Vagina (tissue), 2 donors: Measurements from ENCODE around the gene KDM8. TPM values are rescaled to one million over a fixed set of nuclear protein-coding genes. Genes with fewer than 3 reads are reported as not detected.

Source experiments
- DNase-seq, 2 donors: peaks; one replicate each; pipeline ENCODE4 v3.0.0-alpha.2; 2017; ENCODE audit errors: extremely low spot score in 2 of 2
- H3K27ac ChIP-seq: fragments of 200-600 bp; sonication (generic); one replicate; pipeline ENCODE4 v1.5.1; 2019
- H3K27me3 ChIP-seq: fragments of 200-600 bp; sonication (generic); one replicate; pipeline ENCODE4 v1.5.1; 2019
- H3K36me3 ChIP-seq, 2 donors: fragments of 200-600 bp; sonication (generic); one replicate each; pipeline ENCODE4 v1.5.1; 2017 to 2019
- H3K4me1 ChIP-seq: fragments of 200-600 bp; sonication (generic); one replicate; pipeline ENCODE4 v1.5.1; 2019
- H3K4me3 ChIP-seq, 2 donors: fragments of 200-600 bp; sonication (generic); 1 replicate in 1 of 2; 2 replicates in 1 of 2; pipeline ENCODE4 v1.5.1; 2016 to 2019
- H3K9me3 ChIP-seq: fragments of 200-600 bp; sonication (generic); one replicate; pipeline ENCODE4 v1.5.1; 2019
- CTCF ChIP-seq, 3 experiments: fragments of 450-650 bp in 2 of 3; fragments of 200-600 bp in 1 of 3; sonication (generic) in 1 of 3; IDR thresholded peaks; one replicate each; pipeline ENCODE4 v1.5.1; 2017 to 2019; ENCODE audit warnings: antibody characterized with exemption in 3 of 3, mild to moderate bottlenecking in 2 of 3, moderate library complexity in 2 of 3
- POLR2A ChIP-seq, 2 donors: fragments of 450-650 bp; IDR thresholded peaks; one replicate each; pipeline ENCODE4 v1.6.1; 2017; ENCODE audit warnings: antibody characterized with exemption in 2 of 2, mild to moderate bottlenecking in 2 of 2, moderate library complexity in 2 of 2
- POLR2AphosphoS5 ChIP-seq, 2 donors: sonication (generic); formaldehyde crosslinking; IDR thresholded peaks; one replicate each; pipeline ENCODE4 v1.9.0; 2017; ENCODE audit warnings: antibody characterized with exemption in 2 of 2, mild to moderate bottlenecking in 2 of 2, low read depth in 1 of 2; ENCODE audit not compliant: insufficient read depth in 1 of 2
- intact Hi-C: fragments of 100-400 bp; cut with DNase I; formaldehyde crosslinking; loops from one replicate; pipeline ENCODE4 v1.15.1; 2023
- total RNA-seq: library from RNA; depleted of rRNA; stranded (reverse); fragments of >200 nt; gene quantifications from one replicate; pipeline ENCODE4 v1.2.3, GENCODE V29; 2016

The KDM8 gene
- total RNA-seq, 1 donor from 2014 or later, result 1.5 TPM

- H3K36me3 ChIP-seq, result peaks cover 0 to 10% of the 10 kb centered on the region in 2 donors
- TF ChIP-seq CTCF (IDR thresholded peaks at IDR 0.05) (no peak), POLR2A (IDR thresholded peaks at IDR 0.05) (no peak), POLR2AphosphoS5 (IDR thresholded peaks at IDR 0.05; ENCODE audit: insufficient read depth in 1 of 2, low read depth in 1 of 2) (no peak)
- no peak overlapping the region for H3K4me3 ChIP-seq
- no peaks in the 10 kb centered on the region for H3K9me3 ChIP-seq
- DNase-seq, result no peak
- intact Hi-C loops, result no loop called here
- no peaks in the 10 kb centered on the region for H3K4me1 ChIP-seq
- no peaks in the 10 kb centered on the region for H3K27me3 ChIP-seq
- no peak overlapping the region for H3K27ac ChIP-seq
Observed at GRCh38 chr16:27216297-27216885, 13.1 kb downstream of the KDM8 start.

DNA sequence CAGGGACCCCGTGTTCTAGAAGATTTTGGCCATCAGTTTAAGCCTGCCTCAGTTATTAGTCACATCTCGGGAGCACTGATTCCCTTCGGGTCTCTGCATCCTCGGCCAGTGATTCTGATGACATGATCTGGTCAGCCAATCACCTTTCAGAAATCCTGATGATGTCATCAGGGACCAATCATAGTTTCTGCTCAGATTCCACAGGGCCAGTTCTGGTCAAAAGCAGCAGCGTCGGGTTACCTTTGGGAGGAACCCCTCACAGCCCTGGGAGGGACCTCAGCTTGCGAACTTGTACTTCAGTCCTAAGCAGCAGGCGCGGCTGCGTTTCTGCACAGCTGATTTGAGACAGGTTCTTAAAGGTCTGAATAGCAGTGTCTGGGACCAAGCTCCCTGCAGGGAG, 13.9 kb downstream of the KDM8 start:
- no peak overlapping the region for H3K27ac ChIP-seq
- peaks cover 6% of the 10 kb centered on the region for H3K4me1 ChIP-seq
- TF ChIP-seq POLR2AphosphoS5 (IDR thresholded peaks at IDR 0.05; ENCODE audit: insufficient read depth in 1 of 2, low read depth in 1 of 2), result no peak
- no peak for TF ChIP-seq CTCF (IDR thresholded peaks at IDR 0.05)
- TF ChIP-seq POLR2A (IDR thresholded peaks at IDR 0.05), result no peak
- DNase-seq, result no peak
- H3K4me3 ChIP-seq, result no peak overlapping the region
- no peaks in the 10 kb centered on the region for H3K9me3 ChIP-seq
- no peaks in the 10 kb centered on the region for H3K27me3 ChIP-seq
- intact Hi-C loops, result no loop called here
- H3K36me3 ChIP-seq, result peaks cover 0 to 10% of the 10 kb centered on the region in 2 donors

DNA sequence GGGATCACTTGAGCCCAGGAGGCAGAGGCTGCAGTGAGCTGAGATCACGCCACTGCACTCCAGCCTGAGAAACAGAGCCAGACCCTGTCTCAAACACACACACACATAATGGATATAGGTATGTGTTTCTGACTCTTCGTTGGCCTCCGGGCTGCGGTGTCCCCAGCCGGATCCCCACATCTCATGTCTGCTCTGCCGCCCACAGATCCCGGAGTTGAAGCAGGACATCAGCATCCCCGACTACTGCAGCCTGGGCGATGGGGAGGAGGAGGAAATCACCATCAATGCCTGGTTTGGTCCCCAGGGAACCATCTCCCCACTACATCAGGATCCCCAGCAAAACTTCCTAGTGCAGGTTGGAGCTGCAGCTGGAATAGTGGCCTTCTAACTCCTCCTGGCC, 15.4 kb downstream of the KDM8 start:
- TF ChIP-seq CTCF (IDR thresholded peaks at IDR 0.05) (no peak), POLR2A (IDR thresholded peaks at IDR 0.05) (no peak), POLR2AphosphoS5 (IDR thresholded peaks at IDR 0.05; ENCODE audit: insufficient read depth in 1 of 2, low read depth in 1 of 2) (no peak)
- Histone ChIP-seq H3K4me3 (no peak overlapping the region), H3K36me3 (peaks cover 0 to 10% of the 10 kb centered on the region in 2 donors), H3K27me3 (no peaks in the 10 kb centered on the region), H3K4me1 (peaks cover 17% of the 10 kb centered on the region), H3K9me3 (no peaks in the 10 kb centered on the region), H3K27ac (no peak overlapping the region)
- intact Hi-C loops, result no loop called here
- DNase-seq, result no peak

DNA sequence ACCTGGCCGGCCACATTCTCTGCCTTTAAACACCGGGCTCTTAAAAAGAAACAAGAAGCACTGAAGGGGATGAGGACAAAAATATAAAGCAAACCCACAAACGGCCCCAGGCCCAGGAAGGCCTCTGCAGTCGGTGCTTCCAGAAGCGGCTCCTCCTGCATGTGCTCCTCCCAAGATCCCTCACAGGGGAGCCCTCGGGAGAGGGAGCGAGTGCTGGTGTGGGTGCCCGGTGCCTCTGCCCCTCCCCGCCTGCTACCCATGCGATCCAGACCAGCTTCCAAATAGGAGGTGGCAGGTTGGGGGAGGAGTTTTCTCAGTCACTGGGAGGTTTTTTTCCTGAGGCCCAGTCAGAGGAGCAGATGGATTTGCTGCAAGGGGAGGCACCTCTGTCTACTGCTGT, 15.8 kb downstream of the KDM8 start:
- no peak for DNase-seq
- no peak overlapping the region for H3K27ac ChIP-seq
- no peak overlapping the region for H3K4me3 ChIP-seq
- peaks cover 17% of the 10 kb centered on the region for H3K4me1 ChIP-seq
- intact Hi-C loops, result no loop called here
- TF ChIP-seq CTCF (IDR thresholded peaks at IDR 0.05) (no peak), POLR2AphosphoS5 (IDR thresholded peaks at IDR 0.05; ENCODE audit: insufficient read depth in 1 of 2, low read depth in 1 of 2) (no peak), POLR2A (IDR thresholded peaks at IDR 0.05) (no peak)
- peaks cover 0 to 10% of the 10 kb centered on the region in 2 donors for H3K36me3 ChIP-seq
- H3K9me3 ChIP-seq, result no peaks in the 10 kb centered on the region
- no peaks in the 10 kb centered on the region for H3K27me3 ChIP-seq

DNA sequence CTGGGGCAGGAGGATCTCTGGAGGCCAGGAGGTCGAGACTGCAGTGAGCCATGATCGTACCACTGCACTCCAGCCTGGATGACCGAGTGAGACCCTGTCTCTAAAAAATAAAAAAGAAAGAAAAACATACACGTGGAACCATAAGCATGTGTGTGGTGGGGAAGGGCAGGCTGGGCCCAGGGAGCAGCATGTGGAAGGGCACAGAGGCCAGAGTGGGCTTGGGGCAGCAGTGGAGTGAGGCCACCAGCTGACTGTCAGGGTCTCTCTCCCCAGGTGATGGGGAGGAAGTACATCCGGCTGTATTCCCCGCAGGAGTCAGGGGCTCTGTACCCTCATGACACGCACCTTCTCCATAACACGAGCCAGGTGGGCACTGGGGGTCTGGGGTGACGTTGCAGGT, 16.8 kb downstream of the KDM8 start:
- TF ChIP-seq POLR2A (IDR thresholded peaks at IDR 0.05), result no peak
- TF ChIP-seq POLR2AphosphoS5 (IDR thresholded peaks at IDR 0.05; ENCODE audit: insufficient read depth in 1 of 2, low read depth in 1 of 2), result no peak
- TF ChIP-seq CTCF (IDR thresholded peaks at IDR 0.05), result no peak
- H3K27me3 ChIP-seq, result no peaks in the 10 kb centered on the region
- intact Hi-C loops, result no loop called here
- no peak for DNase-seq
- H3K36me3 ChIP-seq, result peaks cover 0 to 10% of the 10 kb centered on the region in 2 donors
- peaks cover 17% of the 10 kb centered on the region for H3K4me1 ChIP-seq
- no peak overlapping the region for H3K4me3 ChIP-seq
- H3K27ac ChIP-seq, result no peak overlapping the region
- no peaks in the 10 kb centered on the region for H3K9me3 ChIP-seq
